IMR-90 (cell line): Measurements from ENCODE around the gene TMOD4. TPM values are rescaled to one million over a fixed set of nuclear protein-coding genes. Genes with fewer than 3 reads are reported as not detected.

Experiments used
- ATAC-seq: fragments of 200-7000 bp; cut with Tn5 transposase; 2 replicates; pipeline ENCODE4 v1.9.1; 2020; ENCODE audit warnings: low read depth, mild to moderate bottlenecking, moderate library complexity
- BruUV-seq: library from RNA; stranded (reverse); fragments of 400-500 nt; replicated peaks from 2 replicates; lab custom pipeline; 2021; lab: Mats Ljungman, UMichigan
- CTCF ChIA-PET: fragments of 300-600 bp; formaldehyde crosslinking; extraction: SDS; loops from one replicate; lab custom pipeline; 2021; ENCODE audit warnings: antibody characterized with exemption; lab: Yijun Ruan, JAX
- POLR2A ChIA-PET: fragments of 300-600 bp; sonication (Branson Sonifier 250); formaldehyde crosslinking; loops from one replicate; lab custom pipeline; 2022; ENCODE audit warnings: antibody characterized with exemption; ENCODE audit not compliant: unreplicated experiment; lab: Charles Lee
- DNase-seq: peaks from one replicate; pipeline ENCODE4 v3.0.0; 2013
- H2AFZ ChIP-seq: replicated peaks from 2 replicates; pipeline ENCODE3; 2013; ENCODE audit warnings: low read length, mild to moderate bottlenecking; ENCODE audit not compliant: poor library complexity
- H2AK5ac ChIP-seq: 2 replicates; pipeline ENCODE4 v1.6.1; 2013; ENCODE audit warnings: low read depth, low read length, inconsistent platforms
- H2AK9ac ChIP-seq: replicated peaks from 2 replicates; pipeline ENCODE3; 2013; ENCODE audit warnings: mild to moderate bottlenecking, low read depth, low read length, moderate library complexity; ENCODE audit not compliant: poor library complexity
- H2BK120ac ChIP-seq: 2 replicates; pipeline ENCODE4 v1.6.1; 2013; ENCODE audit warnings: low read depth, low read length, inconsistent platforms
- H2BK15ac ChIP-seq: 3 replicates; pipeline ENCODE4 v1.6.1; 2013; ENCODE audit warnings: low read depth, low read length, inconsistent platforms
- H2BK20ac ChIP-seq: 2 replicates; pipeline ENCODE4 v1.6.1; 2013; ENCODE audit warnings: low read depth, mild to moderate bottlenecking, inconsistent platforms, low read length, moderate library complexity
- H2BK5ac ChIP-seq: 2 replicates; pipeline ENCODE4 v1.6.1; 2013; ENCODE audit warnings: mild to moderate bottlenecking, low read depth, low read length, inconsistent platforms; ENCODE audit not compliant: poor library complexity, severe bottlenecking
- H3K14ac ChIP-seq: replicated peaks from 2 replicates; pipeline ENCODE4 v1.6.1; 2013; ENCODE audit warnings: low read depth, low read length, inconsistent platforms
- H3K18ac ChIP-seq: 2 replicates; pipeline ENCODE4 v1.6.1; 2013; ENCODE audit warnings: low read depth, low read length, control low read depth
- H3K23ac ChIP-seq: 2 replicates; pipeline ENCODE4 v1.6.1; 2013; ENCODE audit warnings: low read depth, low read length, inconsistent platforms
- H3K27ac ChIP-seq: 2 replicates; pipeline ENCODE4 v1.5.1; 2013; ENCODE audit warnings: mild to moderate bottlenecking, control low read depth, low read length; ENCODE audit not compliant: insufficient read depth
- H3K27me3 ChIP-seq: 2 replicates; pipeline ENCODE4 v1.6.1; 2013; ENCODE audit warnings: low read length; ENCODE audit not compliant: control insufficient read depth, insufficient read depth
- H3K36me3 ChIP-seq: 2 replicates; pipeline ENCODE4 v1.6.1; 2013; ENCODE audit warnings: low read length, mixed read lengths; ENCODE audit not compliant: control insufficient read depth, insufficient read depth
- H3K4ac ChIP-seq: 2 replicates; pipeline ENCODE4 v1.6.1; 2013; ENCODE audit warnings: low read depth, low read length, inconsistent platforms
- H3K4me1 ChIP-seq: 2 replicates; pipeline ENCODE4 v1.6.1; 2013; ENCODE audit warnings: low read length, mixed read lengths; ENCODE audit not compliant: control insufficient read depth, insufficient read depth
- H3K4me2 ChIP-seq: 2 replicates; pipeline ENCODE4 v1.6.1; 2013; ENCODE audit warnings: low read depth, mild to moderate bottlenecking, control low read depth, low read length, moderate library complexity
- H3K4me3 ChIP-seq: 2 replicates; pipeline ENCODE4 v1.5.1; 2013; ENCODE audit warnings: low read depth, mild to moderate bottlenecking, control low read depth, low read length, moderate library complexity; ENCODE audit not compliant: insufficient read depth
- H3K56ac ChIP-seq: 2 replicates; pipeline ENCODE4 v1.6.1; 2013; ENCODE audit warnings: low read length, inconsistent platforms; ENCODE audit not compliant: insufficient read depth; ENCODE audit errors: extremely low read depth
- H3K79me1 ChIP-seq, 2 experiments: 2 replicates each; pipeline ENCODE4 v1.6.1; 2013; ENCODE audit warnings: low read length in 2 of 2, inconsistent platforms in 1 of 2, low read depth in 1 of 2
- H3K9ac ChIP-seq: 2 replicates; pipeline ENCODE4 v1.6.1; 2013; ENCODE audit warnings: low read depth, low read length, control low read depth
- H3K9me1 ChIP-seq: 2 replicates; pipeline ENCODE4 v1.6.1; 2013; ENCODE audit warnings: low read length, inconsistent platforms; ENCODE audit not compliant: insufficient read depth
- H3K9me3 ChIP-seq: 2 replicates; pipeline ENCODE4 v1.6.1; 2013; ENCODE audit warnings: low read length; ENCODE audit not compliant: control insufficient read depth, insufficient read depth
- H4K20me1 ChIP-seq: 2 replicates; pipeline ENCODE4 v1.6.1; 2013; ENCODE audit warnings: low read length, inconsistent platforms; ENCODE audit not compliant: insufficient read depth
- H4K5ac ChIP-seq: 2 replicates; pipeline ENCODE4 v1.6.1; 2013; ENCODE audit warnings: mild to moderate bottlenecking, low read depth, low read length, control low read depth
- H4K8ac ChIP-seq, 2 experiments: 2 replicates each; pipeline ENCODE4 v1.6.1; 2013; ENCODE audit warnings: low read depth in 2 of 2, low read length in 2 of 2, control low read depth in 1 of 2, inconsistent platforms in 1 of 2
- H4K91ac ChIP-seq: 2 replicates; pipeline ENCODE4 v1.6.1; 2013; ENCODE audit warnings: low read depth, low read length, inconsistent platforms; ENCODE audit not compliant: insufficient read depth
- CEBPB ChIP-seq: IDR thresholded peaks from 2 replicates; pipeline ENCODE4 v1.6.1; 2012; ENCODE audit warnings: low read depth, low read length, improper control_type of control experiment
- CHD1 ChIP-seq: IDR thresholded peaks from 2 replicates; pipeline ENCODE4 v1.6.1; 2012; ENCODE audit warnings: low read depth, low read length, improper control_type of control experiment
- FOS ChIP-seq: fragments of 150-350 bp; IDR thresholded peaks from 2 replicates; pipeline ENCODE4 v1.6.1; 2016; ENCODE audit warnings: low read depth, low read length
- RCOR1 ChIP-seq: IDR thresholded peaks from 2 replicates; pipeline ENCODE4 v1.6.1; 2012; ENCODE audit warnings: mild to moderate bottlenecking, low read length, improper control_type of control experiment; ENCODE audit not compliant: insufficient replicate concordance
- WGBS, 2 experiments: methylation state at CpG; one replicate each; pipeline versions ENCODE4 v1.1.5 to v1.1.7; 2013; ENCODE audit warnings: missing lambda C conversion rate in 2 of 2; ENCODE audit not compliant: insufficient read length in 1 of 2; ENCODE audit errors: extremely low coverage in 2 of 2; 5-methylcytosine and 5-hydroxymethylcytosine counted together
- dilution Hi-C: fragments of 300-500 bp; cut with HindIII; formaldehyde crosslinking; loops from one replicate; pipeline ENCODE4 v1.14.3; 2018; ENCODE audit warnings: low sequenced_read_pairs; ENCODE audit not compliant: unreplicated experiment
- in situ Hi-C: fragments of 300-500 bp; cut with MboI; formaldehyde crosslinking; loops from 3 replicates; pipeline ENCODE4 v1.14.3; 2019; ENCODE audit warnings: low sequenced_read_pairs, inconsistent platforms, mixed read lengths
- intact Hi-C: fragments of 100-400 bp; cut with micrococcal nuclease; formaldehyde crosslinking; loops from 2 replicates; pipeline ENCODE4 v1.10.0; 2022
- polyA plus RNA-seq, 3 experiments: library from polyadenylated mRNA; depleted of rRNA; stranded (reverse); fragments of >200 nt; gene quantifications; 2 replicates each; pipeline ENCODE4 v1.2.3, GENCODE V29; 2012; ENCODE audit warnings: low replicate concordance in 1 of 3
- total RNA-seq: library from RNA; depleted of rRNA; stranded (reverse); fragments of >200 nt; gene quantifications from 2 replicates; pipeline ENCODE4 v1.2.3, GENCODE V29; 2012
- TF ChIP-seq, protein P1 (sequence below): fragments of 150-350 bp; IDR thresholded peaks from 2 replicates; pipeline ENCODE4 v1.6.1; 2017; ENCODE audit warnings: mild to moderate bottlenecking, antibody characterized with exemption, low read length, low read depth

The TMOD4 gene
- total and polyA plus RNA-seq, 2 of the 4 experiments (the other 2 are of a cell fraction), result 0.27 TPM; not detected in 1

- dilution Hi-C loops, result no loop called here
- DNase-seq (peak; percentile 38), ATAC-seq (peak; percentile 40)
- no peak overlapping the region for H2AK5ac ChIP-seq
- H3K9ac ChIP-seq, result no peak overlapping the region
- no peaks in the 10 kb centered on the region for H3K27me3 ChIP-seq
- whole genome bisulfite sequencing, 2 experiments, result 0% methylated on average over 1 of the region's 6 CpGs; no CpG with 5 or more reads in 1 of the 2 experiments
- TF ChIP-seq CHD1, result no peak
- no peak for TF ChIP-seq RCOR1
- TF ChIP-seq CEBPB, result no peak
- TF ChIP-seq, protein P1, sequence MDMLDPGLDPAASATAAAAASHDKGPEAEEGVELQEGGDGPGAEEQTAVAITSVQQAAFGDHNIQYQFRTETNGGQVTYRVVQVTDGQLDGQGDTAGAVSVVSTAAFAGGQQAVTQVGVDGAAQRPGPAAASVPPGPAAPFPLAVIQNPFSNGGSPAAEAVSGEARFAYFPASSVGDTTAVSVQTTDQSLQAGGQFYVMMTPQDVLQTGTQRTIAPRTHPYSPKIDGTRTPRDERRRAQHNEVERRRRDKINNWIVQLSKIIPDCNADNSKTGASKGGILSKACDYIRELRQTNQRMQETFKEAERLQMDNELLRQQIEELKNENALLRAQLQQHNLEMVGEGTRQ, result no peak
- no peak for TF ChIP-seq FOS
- no peak overlapping the region for H4K5ac ChIP-seq
- intact Hi-C loops, result no loop called here
- no peak overlapping the region for H2BK120ac ChIP-seq
- no peak overlapping the region for H3K18ac ChIP-seq
- BruUV-seq, result no TSS peak
- H2BK5ac ChIP-seq, result no peak overlapping the region
- H3K27ac ChIP-seq, result no peak overlapping the region
- H4K8ac ChIP-seq, result no peak overlapping the region
- POLR2A ChIA-PET, result no interaction called here
- H3K4me2 ChIP-seq, result no peak overlapping the region
- CTCF ChIA-PET, result no interaction called here
- H2AK9ac ChIP-seq, result peak overlapping the region; percentile 58
- no peak overlapping the region for H3K4me3 ChIP-seq
- H3K14ac ChIP-seq, result no peak overlapping the region
- no peak overlapping the region for H3K23ac ChIP-seq
- no peak overlapping the region for H3K56ac ChIP-seq
- H3K4me1 ChIP-seq, result peaks cover 2% of the 10 kb centered on the region; the same call in 1 of the 2 replicates
- in situ Hi-C loops, result no loop called here
- peaks cover 48% of the 10 kb centered on the region for H3K36me3 ChIP-seq
- H4K20me1 ChIP-seq, result no peaks in the 10 kb centered on the region
- no peak overlapping the region for H2BK15ac ChIP-seq
- H3K4ac ChIP-seq, result no peak overlapping the region
- no peak overlapping the region for H2BK20ac ChIP-seq
- no peak overlapping the region for H2AFZ ChIP-seq
- H4K91ac ChIP-seq, result no peak overlapping the region
- no peaks in the 10 kb centered on the region; a peak in 1 of 4 replicates for H3K79me1 ChIP-seq
- peaks cover 3% of the 10 kb centered on the region; the same call in 1 of the 2 replicates for H3K9me1 ChIP-seq
- H3K9me3 ChIP-seq, result no peaks in the 10 kb centered on the region
These were observed 590 bp downstream of the TMOD4 start for GRCh38 chr1:151175041-151175741.
